ENCODE measurements around the gene ABHD17A.

The ABHD17A gene

GRCh38 chr19:1868971-1869370 lies 16.3 kb downstream of the ABHD17A start:
- Histone ChIP-seq H3K9me3 (ENCODE audit: control insufficient read depth, low read depth, low read length) (no peaks in the 10 kb centered on the region), H3K9ac (ENCODE audit: low read length) (no peak overlapping the region), H3K4me1 (ENCODE audit: control insufficient read depth, low read depth, low read length) (peaks cover under 1% of the 10 kb centered on the region), H3K36me3 (ENCODE audit: control insufficient read depth, low read depth, low read length) (no peaks in the 10 kb centered on the region), H3K27me3 (ENCODE audit: control insufficient read depth, insufficient read depth, low read length) (no peaks in the 10 kb centered on the region), H3K4me3 (ENCODE audit: low read length) (no peak overlapping the region), H3K27ac (ENCODE audit: low read length) (no peak overlapping the region)

- Histone ChIP-seq H3K36me3 (ENCODE audit: control insufficient read depth, low read depth, low read length) (no peaks in the 10 kb centered on the region), H3K4me1 (ENCODE audit: control insufficient read depth, low read depth, low read length) (no peaks in the 10 kb centered on the region), H3K27me3 (ENCODE audit: control insufficient read depth, insufficient read depth, low read length) (peaks cover 2% of the 10 kb centered on the region), H3K27ac (ENCODE audit: low read length) (no peak overlapping the region), H3K9me3 (ENCODE audit: control insufficient read depth, low read depth, low read length) (no peaks in the 10 kb centered on the region), H3K4me3 (ENCODE audit: low read length) (no peak overlapping the region), H3K9ac (ENCODE audit: low read length) (no peak overlapping the region)
These were observed 18.0 kb downstream of the ABHD17A start for GRCh38 chr19:1867349-1867724.

GRCh38 chr19:1866693-1867348 lies 18.5 kb downstream of the ABHD17A start:
- H3K4me1 ChIP-seq (ENCODE audit: control insufficient read depth, low read depth, low read length): no peaks in the 10 kb centered on the region
- peaks cover 7% of the 10 kb centered on the region for H3K27me3 ChIP-seq (ENCODE audit: control insufficient read depth, insufficient read depth, low read length)
- H3K27ac ChIP-seq (ENCODE audit: low read length): no peak overlapping the region
- H3K4me3 ChIP-seq (ENCODE audit: low read length): no peak overlapping the region
- H3K36me3 ChIP-seq (ENCODE audit: control insufficient read depth, low read depth, low read length): no peaks in the 10 kb centered on the region
- no peaks in the 10 kb centered on the region for H3K9me3 ChIP-seq (ENCODE audit: control insufficient read depth, low read depth, low read length)
- H3K9ac ChIP-seq (ENCODE audit: low read length): no peak overlapping the region

DNA sequence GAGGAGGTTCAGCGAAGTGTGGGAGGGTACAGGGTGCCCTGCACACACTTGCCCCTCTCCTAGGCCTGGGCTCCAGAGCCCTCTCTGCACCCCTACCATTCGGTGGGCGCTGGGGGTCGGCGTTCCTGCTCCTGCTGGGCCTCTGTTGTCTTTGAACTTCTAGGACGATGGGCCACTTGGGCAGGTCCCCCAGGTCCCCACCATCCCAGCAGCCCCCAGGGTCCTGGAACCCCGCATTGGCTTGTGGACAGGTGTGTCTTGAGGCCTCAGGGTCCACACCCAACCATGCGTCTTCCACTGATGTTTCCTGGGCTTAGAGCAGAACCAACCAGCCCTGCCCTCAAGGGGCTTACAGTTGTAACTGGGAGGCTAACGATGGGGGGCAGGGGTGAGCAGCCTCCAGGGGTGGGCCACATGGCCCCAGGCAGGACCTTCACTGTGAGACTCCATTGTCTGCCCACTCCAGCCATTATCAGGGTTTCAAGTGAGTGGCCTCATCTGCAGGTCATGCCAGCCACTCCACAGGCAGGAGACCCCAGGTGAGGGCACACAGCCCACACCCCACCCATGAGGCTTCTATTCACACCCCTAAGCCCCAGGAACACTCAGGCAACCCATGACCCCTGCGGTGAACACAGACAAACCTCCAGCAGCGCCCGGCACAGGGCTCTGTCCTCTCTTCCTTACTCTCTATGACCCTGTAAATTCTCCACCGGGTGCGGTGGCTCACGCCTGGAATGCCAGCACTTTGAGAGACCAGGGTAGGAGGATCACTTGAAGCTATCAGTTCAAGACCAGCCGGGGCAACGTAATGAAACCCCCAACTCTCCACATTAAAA lies 19.9 kb downstream of the ABHD17A start:
- H3K9me3 ChIP-seq (ENCODE audit: control insufficient read depth, low read depth, low read length): no peaks in the 10 kb centered on the region
- H3K36me3 ChIP-seq (ENCODE audit: control insufficient read depth, low read depth, low read length): no peaks in the 10 kb centered on the region

DNA sequence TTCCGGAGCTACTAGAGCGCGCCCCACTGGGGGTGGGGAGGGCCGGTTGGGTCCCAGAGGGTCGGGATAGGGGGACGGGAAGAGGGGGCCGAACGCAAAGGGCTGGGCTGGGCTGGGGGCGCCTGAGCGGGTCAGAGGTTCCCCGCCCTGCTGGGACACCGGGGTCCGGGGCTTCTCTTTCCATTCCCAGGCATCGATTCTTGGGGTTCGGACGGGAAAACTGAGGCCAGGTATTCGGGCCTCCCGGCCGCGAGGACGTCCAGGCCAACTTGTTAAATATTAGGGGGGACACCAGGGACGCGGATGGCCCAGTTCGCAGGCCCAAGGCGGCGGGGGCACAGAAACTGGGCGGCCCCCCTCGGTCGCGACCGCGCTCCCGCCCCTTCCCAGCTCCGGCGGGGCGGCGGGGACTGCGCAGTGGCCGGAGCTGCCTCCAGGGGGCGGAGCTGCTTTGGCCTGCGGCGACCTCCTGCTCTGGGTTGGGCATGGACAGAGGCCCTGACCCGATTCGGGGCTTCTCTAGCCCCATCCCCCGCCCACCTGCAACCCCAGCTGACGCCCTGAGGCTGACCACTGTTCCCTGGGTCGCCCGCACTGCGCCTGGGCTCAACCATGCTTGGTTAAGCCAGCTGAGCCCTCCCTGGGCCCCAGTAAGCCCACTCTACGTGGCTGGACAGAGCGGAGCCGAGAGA lies 20.7 kb downstream of the ABHD17A start:
- H3K27ac ChIP-seq (ENCODE audit: low read length): peak overlapping the region; percentile 84
- peaks cover 29% of the 10 kb centered on the region for H3K27me3 ChIP-seq (ENCODE audit: control insufficient read depth, insufficient read depth, low read length)
- peaks cover 16% of the 10 kb centered on the region for H3K4me1 ChIP-seq (ENCODE audit: control insufficient read depth, low read depth, low read length)
- peak overlapping the region; percentile 76 for H3K4me3 ChIP-seq (ENCODE audit: low read length)
- no peaks in the 10 kb centered on the region for H3K9me3 ChIP-seq (ENCODE audit: control insufficient read depth, low read depth, low read length)
- peak overlapping the region; percentile 98 for H3K9ac ChIP-seq (ENCODE audit: low read length)
- H3K36me3 ChIP-seq (ENCODE audit: control insufficient read depth, low read depth, low read length): no peaks in the 10 kb centered on the region

More for the DNA sequence above, 19.9 kb downstream of the ABHD17A start:
- Histone ChIP-seq H3K27me3 (ENCODE audit: control insufficient read depth, insufficient read depth, low read length) (peaks cover 21% of the 10 kb centered on the region), H3K27ac (ENCODE audit: low read length) (no peak overlapping the region), H3K9ac (ENCODE audit: low read length) (peak overlapping the region; percentile 98), H3K4me3 (ENCODE audit: low read length) (peak overlapping the region; percentile 76), H3K4me1 (ENCODE audit: control insufficient read depth, low read depth, low read length) (peaks cover 10% of the 10 kb centered on the region)

GRCh38 chr19:1863638-1864479 lies 21.4 kb downstream of the ABHD17A start:
- peak overlapping the region; percentile 98 for H3K9ac ChIP-seq (ENCODE audit: low read length)
- no peaks in the 10 kb centered on the region for H3K9me3 ChIP-seq (ENCODE audit: control insufficient read depth, low read depth, low read length)
- H3K27ac ChIP-seq (ENCODE audit: low read length): peak overlapping the region; percentile 84
- H3K27me3 ChIP-seq (ENCODE audit: control insufficient read depth, insufficient read depth, low read length): peaks cover 33% of the 10 kb centered on the region
- peak overlapping the region; percentile 76 for H3K4me3 ChIP-seq (ENCODE audit: low read length)
- peaks cover 22% of the 10 kb centered on the region for H3K4me1 ChIP-seq (ENCODE audit: control insufficient read depth, low read depth, low read length)
- H3K36me3 ChIP-seq (ENCODE audit: control insufficient read depth, low read depth, low read length): no peaks in the 10 kb centered on the region

DNA sequence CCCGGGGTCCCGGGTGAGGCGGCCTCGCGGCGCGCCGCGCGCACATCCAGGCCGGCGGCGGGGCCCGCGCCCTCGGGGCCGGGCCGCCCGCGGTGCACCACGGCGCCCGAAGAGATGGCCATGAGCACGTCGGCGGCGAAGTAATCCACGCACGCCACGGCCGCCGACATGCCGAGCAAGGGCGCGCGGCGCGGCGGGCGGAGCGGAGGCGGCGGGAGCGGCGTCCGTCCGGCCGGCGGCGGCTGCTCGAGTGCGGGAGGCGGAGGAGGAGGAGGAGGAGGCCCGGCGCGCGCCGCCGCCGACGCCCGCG lies 22.0 kb downstream of the ABHD17A start, which contains the start of gene KLF16:
Gene KLF16, minus strand, starts transcription at position 252 of the 310 bp plus-strand sequence. Its CDS starts 82 bp downstream, at position 170.
- H3K27ac ChIP-seq (ENCODE audit: low read length): peak within 1 kb of the TSS; percentile 84
- peaks cover 38% of the 10 kb centered on the region for H3K27me3 ChIP-seq (ENCODE audit: control insufficient read depth, insufficient read depth, low read length)
- H3K4me1 ChIP-seq (ENCODE audit: control insufficient read depth, low read depth, low read length): peaks cover 25% of the 10 kb centered on the region
- H3K36me3 ChIP-seq (ENCODE audit: control insufficient read depth, low read depth, low read length): no peaks in the 10 kb centered on the region
- H3K9me3 ChIP-seq (ENCODE audit: control insufficient read depth, low read depth, low read length): no peaks in the 10 kb centered on the region
- H3K9ac ChIP-seq (ENCODE audit: low read length): peak within 1 kb of the TSS; percentile 98
- peak within 1 kb of the TSS; percentile 76 for H3K4me3 ChIP-seq (ENCODE audit: low read length)

DNA sequence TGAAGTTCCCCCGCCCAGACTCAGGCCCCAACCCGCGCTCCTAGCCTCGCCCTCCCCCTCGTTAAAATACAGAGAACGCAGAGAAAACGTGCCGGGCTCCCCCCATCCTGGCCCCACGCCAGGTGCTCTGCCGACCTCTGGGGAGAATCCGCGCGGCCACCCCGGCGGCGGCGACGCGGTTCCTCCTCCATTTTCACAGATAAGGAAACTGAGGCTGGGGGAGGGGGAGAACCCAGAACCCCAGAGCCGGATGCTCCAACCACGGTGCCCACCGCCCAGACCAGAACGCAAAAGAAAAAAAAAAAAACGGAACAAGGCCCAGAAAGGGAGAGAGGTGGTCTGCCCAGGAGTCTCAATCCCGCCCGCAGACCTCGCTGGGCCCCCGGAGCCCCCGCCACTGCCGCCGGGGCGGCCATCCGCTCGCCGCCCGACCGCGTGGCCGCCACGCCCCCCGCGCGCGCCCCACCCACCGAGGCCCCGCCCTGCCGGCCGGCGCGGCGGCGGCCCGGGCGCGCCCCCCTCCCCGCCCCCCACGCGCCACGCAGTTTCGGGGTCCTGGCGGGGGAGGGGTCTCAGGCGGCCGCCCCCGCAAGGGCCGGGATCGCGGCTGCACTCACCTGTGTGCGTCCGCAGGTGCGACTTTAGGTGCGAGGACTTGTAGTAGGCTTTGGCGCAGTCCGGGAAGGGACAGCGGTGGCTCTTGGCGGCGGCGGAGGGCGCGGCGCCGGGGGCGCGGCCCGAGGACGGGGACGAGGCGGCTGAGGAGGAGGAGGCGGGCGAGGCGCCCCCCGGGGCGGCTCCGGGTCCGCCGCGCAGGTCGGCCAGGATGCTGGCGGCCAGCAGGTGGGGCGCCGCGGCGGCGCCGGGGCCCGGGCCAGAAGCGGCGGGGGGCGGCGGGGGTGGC lies 22.6 kb downstream of the ABHD17A start:
- peak overlapping the region; percentile 52 for H3K9ac ChIP-seq (ENCODE audit: low read length)
- no peak overlapping the region for H3K27ac ChIP-seq (ENCODE audit: low read length)
- H3K36me3 ChIP-seq (ENCODE audit: control insufficient read depth, low read depth, low read length): no peaks in the 10 kb centered on the region
- no peaks in the 10 kb centered on the region for H3K9me3 ChIP-seq (ENCODE audit: control insufficient read depth, low read depth, low read length)
- H3K4me1 ChIP-seq (ENCODE audit: control insufficient read depth, low read depth, low read length): peaks cover 31% of the 10 kb centered on the region
- H3K27me3 ChIP-seq (ENCODE audit: control insufficient read depth, insufficient read depth, low read length): peaks cover 38% of the 10 kb centered on the region
- H3K4me3 ChIP-seq (ENCODE audit: low read length): peak overlapping the region; percentile 73

DNA sequence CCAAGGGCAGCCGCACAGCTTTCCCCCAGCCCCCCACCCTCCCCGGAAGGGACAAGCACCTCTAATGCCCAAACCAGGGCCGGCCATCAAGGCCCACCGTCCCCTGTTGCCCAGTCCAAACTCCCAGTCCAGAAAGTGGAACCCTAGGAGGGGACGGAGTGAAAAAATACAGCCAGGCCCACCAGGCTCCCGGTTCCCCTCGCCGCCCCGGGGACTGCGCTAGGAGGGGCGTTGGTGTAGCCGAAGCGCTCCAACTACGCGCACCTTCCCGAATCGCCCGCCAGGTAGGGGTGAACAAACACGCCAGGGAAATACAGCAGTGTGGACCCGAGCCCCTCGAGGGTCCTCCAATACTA lies 23.2 kb downstream of the ABHD17A start:
- Histone ChIP-seq H3K4me3 (ENCODE audit: low read length) (peak overlapping the region; percentile 73), H3K27ac (ENCODE audit: low read length) (no peak overlapping the region), H3K27me3 (ENCODE audit: control insufficient read depth, insufficient read depth, low read length) (peaks cover 38% of the 10 kb centered on the region), H3K9me3 (ENCODE audit: control insufficient read depth, low read depth, low read length) (no peaks in the 10 kb centered on the region), H3K9ac (ENCODE audit: low read length) (peak overlapping the region; percentile 52), H3K36me3 (ENCODE audit: control insufficient read depth, low read depth, low read length) (no peaks in the 10 kb centered on the region), H3K4me1 (ENCODE audit: control insufficient read depth, low read depth, low read length) (peaks cover 31% of the 10 kb centered on the region)

- H3K9me3 ChIP-seq (ENCODE audit: control insufficient read depth, low read depth, low read length): no peaks in the 10 kb centered on the region
- peaks cover 31% of the 10 kb centered on the region for H3K4me1 ChIP-seq (ENCODE audit: control insufficient read depth, low read depth, low read length)
- no peak overlapping the region for H3K27ac ChIP-seq (ENCODE audit: low read length)
- H3K27me3 ChIP-seq (ENCODE audit: control insufficient read depth, insufficient read depth, low read length): peaks cover 38% of the 10 kb centered on the region
- peak overlapping the region; percentile 52 for H3K9ac ChIP-seq (ENCODE audit: low read length)
- peak overlapping the region; percentile 73 for H3K4me3 ChIP-seq (ENCODE audit: low read length)
- no peaks in the 10 kb centered on the region for H3K36me3 ChIP-seq (ENCODE audit: control insufficient read depth, low read depth, low read length)
These were observed 23.7 kb downstream of the ABHD17A start for GRCh38 chr19:1861599-1862031.
